Medulla oblongata (tissue), 1 donor: ENCODE data around the gene ATP13A3.
A peak's percentile ranks its signal among the peaks of the same experiment; 100 is the strongest.
"Not testable (repeated sequence)": the region's sequence is repeated elsewhere in the genome, so short reads cannot be mapped to it uniquely, and the experiment has no call there.

ENCODE experiments used
- DNase-seq: peaks from one replicate; pipeline ENCODE4 v3.0.0-alpha.2; 2015; ENCODE audit errors: extremely low spot score

Gene ATP13A3

GRCh38 chr3:194486540-194487288 is at the start of gene ATP13A3:
TSS of gene ATP13A3 (minus strand) at chr3:194487002. CDS start at chr3:194462190, 24,812 bp downstream.
- peak; percentile 96 for DNase-seq

- DNase-seq, result not testable (repeated sequence)
Observed at GRCh38 chr3:194535199-194535598, 48.4 kb upstream of the ATP13A3 start.

- DNase-seq, result no peak
Observed at GRCh38 chr3:194534243-194534642, 47.4 kb upstream of the ATP13A3 start.

GRCh38 chr3:194532591-194532990 is 45.8 kb upstream of the ATP13A3 start:
- no peak for DNase-seq

GRCh38 chr3:194527726-194528125 is 40.9 kb upstream of the ATP13A3 start:
- DNase-seq, result no peak

GRCh38 chr3:194526164-194526563 is 39.4 kb upstream of the ATP13A3 start:
- no peak for DNase-seq

- DNase-seq, result no peak
Observed at GRCh38 chr3:194522579-194523046, 35.8 kb upstream of the ATP13A3 start.

GRCh38 chr3:194521510-194522260 is 34.9 kb upstream of the ATP13A3 start:
- DNase-seq, result no peak

- not testable (repeated sequence) for DNase-seq
Observed at GRCh38 chr3:194520682-194521162, 33.9 kb upstream of the ATP13A3 start.

- not testable (repeated sequence) for DNase-seq
Observed at GRCh38 chr3:194520201-194520600, 33.4 kb upstream of the ATP13A3 start.

- DNase-seq, result no peak
Observed at GRCh38 chr3:194518652-194519051, 31.9 kb upstream of the ATP13A3 start.

GRCh38 chr3:194517333-194517732 is 30.5 kb upstream of the ATP13A3 start:
- no peak for DNase-seq

GRCh38 chr3:194514626-194515025 is 27.8 kb upstream of the ATP13A3 start:
- DNase-seq, result no peak

- DNase-seq, result peak; percentile 14
Observed at GRCh38 chr3:194512895-194513601, 26.2 kb upstream of the ATP13A3 start.

- no peak for DNase-seq
Observed at GRCh38 chr3:194508491-194509453, 22.0 kb upstream of the ATP13A3 start.

GRCh38 chr3:194507571-194507970 is 20.8 kb upstream of the ATP13A3 start:
- DNase-seq, result no peak

GRCh38 chr3:194505791-194506415 is 19.1 kb upstream of the ATP13A3 start:
- no peak for DNase-seq

- no peak for DNase-seq
Observed at GRCh38 chr3:194504861-194505260, 18.1 kb upstream of the ATP13A3 start.

- no peak for DNase-seq
Observed at GRCh38 chr3:194504146-194504545, 17.3 kb upstream of the ATP13A3 start.

- no peak for DNase-seq
Observed at GRCh38 chr3:194503081-194503531, 16.3 kb upstream of the ATP13A3 start.
